Activated naive CD4-positive, alpha-beta T cell treated with anti-CD3 and anti-CD28 coated beads for 36 hours (primary cell): ENCODE results near the gene SMS. TPM values are rescaled to one million over a fixed set of nuclear protein-coding genes. Genes with fewer than 3 reads are reported as not detected.
A peak's percentile ranks its signal among the peaks of the same experiment; 100 is the strongest.

ENCODE experiments used
- CTCF ChIA-PET: fragments of 350-600 bp; sonication (Branson Sonifier 250); formaldehyde crosslinking; loops from one replicate; lab custom pipeline; 2021; ENCODE audit warnings: antibody characterized with exemption; lab: Charles Lee
- DNase-seq: peaks from one replicate; pipeline ENCODE4 v3.0.0-alpha.2; 2020
- H3K27ac Mint-ChIP-seq: one replicate; pipeline ENCODE4 v1.8.0; 2021; ENCODE audit warnings: mild to moderate bottlenecking, mixed read lengths
- H3K27me3 Mint-ChIP-seq: one replicate; pipeline ENCODE4 v1.8.0; 2021; ENCODE audit warnings: low read depth, mixed read lengths
- H3K36me3 Mint-ChIP-seq: one replicate; pipeline ENCODE4 v1.8.0; 2021; ENCODE audit warnings: low read depth, mixed read lengths
- H3K4me1 Mint-ChIP-seq: one replicate; pipeline ENCODE4 v1.8.0; 2021; ENCODE audit warnings: low read depth, mixed read lengths
- H3K4me3 Mint-ChIP-seq: one replicate; pipeline ENCODE4 v1.8.0; 2021; ENCODE audit warnings: mild to moderate bottlenecking, moderate library complexity, mixed read lengths
- H3K9me3 Mint-ChIP-seq: one replicate; pipeline ENCODE4 v1.8.0; 2021; ENCODE audit warnings: mixed read lengths
- intact Hi-C: fragments of 100-400 bp; cut with micrococcal nuclease; formaldehyde crosslinking; loops from one replicate; pipeline ENCODE4 v1.15.1; 2023
- total RNA-seq, 2 experiments: library from RNA; stranded (reverse); gene quantifications; one replicate each; pipeline ENCODE4 v1.2.3, GENCODE V29; 2021

SMS gene
- total RNA-seq, 2 experiments from 2014 or later, result 148 to 156 TPM

- no peaks in the 10 kb centered on the region for H3K9me3 Mint-ChIP-seq
- intact Hi-C loops, result no loop called here
- CTCF ChIA-PET, result no interaction called here
- no peak overlapping the region for H3K4me3 Mint-ChIP-seq
- H3K27ac Mint-ChIP-seq, result no peak overlapping the region
- H3K27me3 Mint-ChIP-seq, result no peaks in the 10 kb centered on the region
- H3K36me3 Mint-ChIP-seq, result peaks cover 3% of the 10 kb centered on the region
- no peak for DNase-seq
- peaks cover 54% of the 10 kb centered on the region for H3K4me1 Mint-ChIP-seq
Measured at GRCh38 chrX:21955403-21956189, 15.1 kb downstream of the SMS start.

GRCh38 chrX:21956783-21957182 lies 16.3 kb downstream of the SMS start:
- H3K4me1 Mint-ChIP-seq, result peaks cover 56% of the 10 kb centered on the region
- no peak overlapping the region for H3K4me3 Mint-ChIP-seq
- no peaks in the 10 kb centered on the region for H3K27me3 Mint-ChIP-seq
- H3K27ac Mint-ChIP-seq, result no peak overlapping the region
- H3K9me3 Mint-ChIP-seq, result no peaks in the 10 kb centered on the region
- CTCF ChIA-PET, result no interaction called here
- DNase-seq, result no peak
- H3K36me3 Mint-ChIP-seq, result peaks cover 5% of the 10 kb centered on the region
- intact Hi-C loops, result no loop called here

- H3K4me3 Mint-ChIP-seq, result no peak overlapping the region
Measured at GRCh38 chrX:21958187-21958586, 17.7 kb downstream of the SMS start.

GRCh38 chrX:21958916-21959315 lies 18.4 kb downstream of the SMS start:
- CTCF ChIA-PET, result interaction anchor here (0.6 kb wide), 1 partner anchor 423 kb away, joined by 3 read pairs; no protein-coding TSS in a partner anchor
- no peak for DNase-seq
- Mint-ChIP-seq H3K27ac (no peak overlapping the region), H3K27me3 (no peaks in the 10 kb centered on the region), H3K4me1 (peaks cover 59% of the 10 kb centered on the region), H3K4me3 (no peak overlapping the region), H3K9me3 (no peaks in the 10 kb centered on the region), H3K36me3 (peaks cover 5% of the 10 kb centered on the region)
- intact Hi-C loops, result no loop called here

More at GRCh38 chrX:21958187-21958586, 17.7 kb downstream of the SMS start:
- H3K4me1 Mint-ChIP-seq, result peaks cover 61% of the 10 kb centered on the region
- no peak for DNase-seq
- CTCF ChIA-PET, result no interaction called here
- intact Hi-C loops, result no loop called here
- no peak overlapping the region for H3K27ac Mint-ChIP-seq
- H3K9me3 Mint-ChIP-seq, result no peaks in the 10 kb centered on the region
- H3K36me3 Mint-ChIP-seq, result peaks cover 5% of the 10 kb centered on the region
- H3K27me3 Mint-ChIP-seq, result no peaks in the 10 kb centered on the region

GRCh38 chrX:21959362-21960051 lies 19.0 kb downstream of the SMS start:
- peaks cover 59% of the 10 kb centered on the region for H3K4me1 Mint-ChIP-seq
- intact Hi-C loops, result no loop called here

GRCh38 chrX:21960569-21961541 lies 20.3 kb downstream of the SMS start:
- no peak overlapping the region for H3K4me3 Mint-ChIP-seq
- peaks cover 2% of the 10 kb centered on the region for H3K36me3 Mint-ChIP-seq
- peaks cover 52% of the 10 kb centered on the region for H3K4me1 Mint-ChIP-seq
- H3K9me3 Mint-ChIP-seq, result no peaks in the 10 kb centered on the region
- DNase-seq, result no peak
- intact Hi-C loops, result no loop called here
- CTCF ChIA-PET, result interaction anchor here (1.0 kb wide), 1 partner anchor 11 kb away, joined by 3 read pairs; no protein-coding TSS in a partner anchor
- peak overlapping the region; percentile 13 for H3K27ac Mint-ChIP-seq
- no peaks in the 10 kb centered on the region for H3K27me3 Mint-ChIP-seq

More at GRCh38 chrX:21959362-21960051, 19.0 kb downstream of the SMS start:
- DNase-seq, result no peak
- no peaks in the 10 kb centered on the region for H3K9me3 Mint-ChIP-seq
- H3K36me3 Mint-ChIP-seq, result peaks cover 2% of the 10 kb centered on the region
- H3K4me3 Mint-ChIP-seq, result no peak overlapping the region
- CTCF ChIA-PET, result interaction anchor here (0.6 to 1.0 kb wide), 2 partner anchors 13 to 424 kb away, joined by 3 read pairs; no protein-coding TSS in a partner anchor
- no peak overlapping the region for H3K27ac Mint-ChIP-seq
- no peaks in the 10 kb centered on the region for H3K27me3 Mint-ChIP-seq

GRCh38 chrX:21962361-21962760 lies 21.9 kb downstream of the SMS start:
- H3K27ac Mint-ChIP-seq, result no peak overlapping the region
- CTCF ChIA-PET, result no interaction called here

GRCh38 chrX:21963269-21963668 lies 22.8 kb downstream of the SMS start:
- no peaks in the 10 kb centered on the region for H3K27me3 Mint-ChIP-seq
- H3K9me3 Mint-ChIP-seq, result no peaks in the 10 kb centered on the region
- CTCF ChIA-PET, result interaction anchor here (0.8 kb wide), 1 partner anchor 14 kb away, joined by 3 read pairs; no protein-coding TSS in a partner anchor
- H3K4me1 Mint-ChIP-seq, result peaks cover 41% of the 10 kb centered on the region
- no peak overlapping the region for H3K27ac Mint-ChIP-seq
- H3K36me3 Mint-ChIP-seq, result peaks cover 4% of the 10 kb centered on the region
- no peak overlapping the region for H3K4me3 Mint-ChIP-seq
- intact Hi-C loops, result no loop called here
- no peak for DNase-seq

More at GRCh38 chrX:21962361-21962760, 21.9 kb downstream of the SMS start:
- H3K4me1 Mint-ChIP-seq, result peaks cover 50% of the 10 kb centered on the region
- no peaks in the 10 kb centered on the region for H3K9me3 Mint-ChIP-seq
- intact Hi-C loops, result no loop called here
- no peaks in the 10 kb centered on the region for H3K27me3 Mint-ChIP-seq
- DNase-seq, result no peak
- H3K36me3 Mint-ChIP-seq, result peaks cover 4% of the 10 kb centered on the region
- no peak overlapping the region for H3K4me3 Mint-ChIP-seq

- H3K9me3 Mint-ChIP-seq, result no peaks in the 10 kb centered on the region
- no peak overlapping the region for H3K27ac Mint-ChIP-seq
- no peak overlapping the region for H3K4me3 Mint-ChIP-seq
- peaks cover 4% of the 10 kb centered on the region for H3K36me3 Mint-ChIP-seq
- DNase-seq, result no peak
- intact Hi-C loops, result no loop called here
- CTCF ChIA-PET, result no interaction called here
- peaks cover 35% of the 10 kb centered on the region for H3K4me1 Mint-ChIP-seq
- no peaks in the 10 kb centered on the region for H3K27me3 Mint-ChIP-seq
Measured at GRCh38 chrX:21963731-21964405, 23.4 kb downstream of the SMS start.

- Mint-ChIP-seq H3K36me3 (peaks cover 7% of the 10 kb centered on the region), H3K4me1 (peaks cover 15% of the 10 kb centered on the region), H3K27ac (no peak overlapping the region), H3K27me3 (no peaks in the 10 kb centered on the region), H3K4me3 (no peak overlapping the region), H3K9me3 (no peaks in the 10 kb centered on the region)
- CTCF ChIA-PET, result no interaction called here
- DNase-seq, result no peak
- intact Hi-C loops, result no loop called here
Measured at GRCh38 chrX:21966866-21967265, 26.4 kb downstream of the SMS start.

- intact Hi-C loops, result no loop called here
- H3K27me3 Mint-ChIP-seq, result no peaks in the 10 kb centered on the region
- peaks cover 14% of the 10 kb centered on the region for H3K36me3 Mint-ChIP-seq
- H3K4me1 Mint-ChIP-seq, result peaks cover 20% of the 10 kb centered on the region
- DNase-seq, result no peak
- H3K9me3 Mint-ChIP-seq, result no peaks in the 10 kb centered on the region
- no peak overlapping the region for H3K4me3 Mint-ChIP-seq
- no peak overlapping the region for H3K27ac Mint-ChIP-seq
- CTCF ChIA-PET, result no interaction called here
Measured at GRCh38 chrX:21968333-21968732, 27.8 kb downstream of the SMS start.
